ENCODE data around the gene EFL1.

- no peak for TF ChIP-seq CTCF (IDR thresholded peaks at IDR 0.05)
- TF ChIP-seq POLR2A (IDR thresholded peaks at IDR 0.05), result no peak
Observed at GRCh38 chr15:82301296-82302016, 38.9 kb upstream of the EFL1 start.
